Spleen (tissue), 11 donors: ENCODE measurements around the gene CD4. TPM values are rescaled to one million over a fixed set of nuclear protein-coding genes. Genes with fewer than 3 reads are reported as not detected.

ENCODE experiments used
- DNase-seq: peaks from one replicate; pipeline ENCODE4 v3.0.0-alpha.2; 2020
- H3K27ac ChIP-seq, 8 donors: fragments of 200-600 bp; sonication (generic) in 7 of 8; 1 replicate in 4 of 8; 2 replicates in 4 of 8; pipeline versions ENCODE4 v1.5.0 to v1.8.0; 2016 to 2021; ENCODE audit warnings: inconsistent platforms in 4 of 8, mild to moderate bottlenecking in 4 of 8, moderate library complexity in 1 of 8
- H3K27me3 ChIP-seq, 7 donors: fragments of 200-600 bp; sonication (generic) in 6 of 7; replicated peaks in 1 of 7; 1 replicate in 4 of 7; 2 replicates in 3 of 7; pipeline versions ENCODE4 v1.5.0 to v1.8.0; 2016 to 2021; ENCODE audit warnings: inconsistent platforms in 3 of 7, mild to moderate bottlenecking in 1 of 7
- H3K36me3 ChIP-seq, 6 donors: fragments of 200-600 bp; sonication (generic) in 5 of 6; 1 replicate in 4 of 6; 2 replicates in 2 of 6; pipeline versions ENCODE4 v1.5.0 to v1.8.0; 2016 to 2021; ENCODE audit warnings: inconsistent platforms in 2 of 6
- H3K4me1 ChIP-seq, 6 donors: fragments of 200-600 bp; sonication (generic) in 5 of 6; 1 replicate in 3 of 6; 2 replicates in 3 of 6; pipeline versions ENCODE4 v1.5.0 to v1.8.0; 2016 to 2021; ENCODE audit warnings: inconsistent platforms in 3 of 6
- H3K4me3 ChIP-seq, 8 donors: fragments of 200-600 bp; sonication (generic) in 7 of 8; 1 replicate in 4 of 8; 2 replicates in 4 of 8; pipeline versions ENCODE4 v1.5.0 to v1.8.0; 2016 to 2021; ENCODE audit warnings: inconsistent platforms in 4 of 8, mild to moderate bottlenecking in 4 of 8, moderate library complexity in 2 of 8
- H3K9me3 ChIP-seq, 8 donors: fragments of 200-600 bp; sonication (generic) in 7 of 8; 1 replicate in 4 of 8; 2 replicates in 4 of 8; pipeline versions ENCODE4 v1.5.0 to v1.8.0; 2016 to 2021; ENCODE audit warnings: inconsistent platforms in 4 of 8
- POLR2A ChIP-seq, 3 donors: fragments of 450-650 bp; IDR thresholded peaks; one replicate each; pipeline ENCODE4 v1.5.1; 2017; ENCODE audit warnings: antibody characterized with exemption in 3 of 3, mild to moderate bottlenecking in 1 of 3
- POLR2AphosphoS5 ChIP-seq, 3 donors: sonication (generic); formaldehyde crosslinking; IDR thresholded peaks; one replicate each; pipeline ENCODE4 v1.5.1; 2017; ENCODE audit warnings: antibody characterized with exemption in 3 of 3
- WGBS, 5 donors: extraction: QIAGEN DNeasy Blood & Tissue Kit in 3 of 5; methylation state at CpG; one replicate each; pipeline versions ENCODE4 v1.1.5 to v1.1.7; 2013 to 2018; 5-methylcytosine and 5-hydroxymethylcytosine counted together
- intact Hi-C: fragments of 100-400 bp; cut with DNase I; formaldehyde crosslinking; loops from one replicate; pipeline ENCODE4 v1.15.0; 2023; ENCODE audit warnings: low total_unique reads
- polyA plus RNA-seq, 3 donors: library from polyadenylated mRNA; stranded (reverse); fragments of 200-250 nt; gene quantifications; one replicate each; pipeline ENCODE4 v1.2.1, GENCODE V29; 2013
- total RNA-seq, 7 donors: library from RNA; depleted of rRNA in 3 of 7; stranded (reverse); fragments of >200 nt in 3 of 7; fragmentation: NEBNext Ultra II Directional in 4 of 7; extraction: Animal tissue kit (Norgen Biotek cat#: 25700) in 4 of 7; gene quantifications; one replicate each; pipeline versions ENCODE4 v1.1.0 to v1.2.1, GENCODE V29; 2016 to 2021
- TF ChIP-seq, protein P1 (sequence below), 11 experiments: fragments of 200-600 bp in 7 of 11; fragments of 450-650 bp in 4 of 11; sonication (generic) in 4 of 11; IDR thresholded peaks in 8 of 11; conservative IDR thresholded peaks in 3 of 11; 1 replicate in 7 of 11; 2 replicates in 4 of 11; pipeline versions ENCODE4 v1.4.0 to v1.8.0; 2016 to 2021; ENCODE audit warnings: antibody characterized with exemption in 11 of 11, inconsistent platforms in 4 of 11, mild to moderate bottlenecking in 1 of 11
- donor health status: healthy with polysubstance abuse.
- donor health status: DM: no; HTN: no; CAD: no; lungs with moderate emphysema.
- donor health status: DM: no; HTN: no; CAD: no.
- donor health status: Bipolar disorder and iron deficiency.
- donor health status: healthy.
- donor health status: DM: no; HTN: no; CAD: no.
- donor health status: DM: yes; HTN: yes; CAD: no.

The CD4 gene
- total and polyA plus RNA-seq, 10 donors: 21.8 to 207 (median 151) TPM

- Histone ChIP-seq H3K27me3 (peaks cover 0 to 7% (median 0%) of the 10 kb centered on the region in 7 donors), H3K4me1 (peaks cover 0 to 17% (median 7%) of the 10 kb centered on the region in 6 donors), H3K9me3 (no peaks in the 10 kb centered on the region), H3K4me3 (no peak within 1 kb of the TSS), H3K27ac (peak within 1 kb of the TSS in 4 of 8 donors; percentile 14 to 67 (median 50)), H3K36me3 (peaks cover 0 to 21% (median 0%) of the 10 kb centered on the region in 6 donors)
- 71 to 82% (median 77%) methylated on average over 12 to 24 of the region's 24 CpGs for WGBS, 5 donors
- intact Hi-C loops: no loop called here
- DNase-seq: no peak
- TF ChIP-seq POLR2A (IDR thresholded peaks at IDR 0.05): no peak
- TF ChIP-seq, protein P1, sequence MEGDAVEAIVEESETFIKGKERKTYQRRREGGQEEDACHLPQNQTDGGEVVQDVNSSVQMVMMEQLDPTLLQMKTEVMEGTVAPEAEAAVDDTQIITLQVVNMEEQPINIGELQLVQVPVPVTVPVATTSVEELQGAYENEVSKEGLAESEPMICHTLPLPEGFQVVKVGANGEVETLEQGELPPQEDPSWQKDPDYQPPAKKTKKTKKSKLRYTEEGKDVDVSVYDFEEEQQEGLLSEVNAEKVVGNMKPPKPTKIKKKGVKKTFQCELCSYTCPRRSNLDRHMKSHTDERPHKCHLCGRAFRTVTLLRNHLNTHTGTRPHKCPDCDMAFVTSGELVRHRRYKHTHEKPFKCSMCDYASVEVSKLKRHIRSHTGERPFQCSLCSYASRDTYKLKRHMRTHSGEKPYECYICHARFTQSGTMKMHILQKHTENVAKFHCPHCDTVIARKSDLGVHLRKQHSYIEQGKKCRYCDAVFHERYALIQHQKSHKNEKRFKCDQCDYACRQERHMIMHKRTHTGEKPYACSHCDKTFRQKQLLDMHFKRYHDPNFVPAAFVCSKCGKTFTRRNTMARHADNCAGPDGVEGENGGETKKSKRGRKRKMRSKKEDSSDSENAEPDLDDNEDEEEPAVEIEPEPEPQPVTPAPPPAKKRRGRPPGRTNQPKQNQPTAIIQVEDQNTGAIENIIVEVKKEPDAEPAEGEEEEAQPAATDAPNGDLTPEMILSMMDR (IDR thresholded peaks at IDR 0.05 in 8 of 11, conservative IDR thresholded peaks at IDR 0.05 in 3 of 11): no peak
- TF ChIP-seq POLR2AphosphoS5 (IDR thresholded peaks at IDR 0.05): no peak
Observed at GRCh38 chr12:6840761-6841515, 51.6 kb downstream of the CD4 start, which contains the start of gene GNB3. Gene GNB3 (plus strand): TSS chr12:6840925. CDS start chr12:6841288, 363 bp downstream.

- no peak overlapping the region for H3K4me3 ChIP-seq
- no peak for TF ChIP-seq POLR2AphosphoS5 (IDR thresholded peaks at IDR 0.05)
- TF ChIP-seq, protein P1 (IDR thresholded peaks at IDR 0.05 in 8 of 11, conservative IDR thresholded peaks at IDR 0.05 in 3 of 11): no peak
- no peak for TF ChIP-seq POLR2A (IDR thresholded peaks at IDR 0.05)
- peaks cover 0 to 30% (median 0%) of the 10 kb centered on the region in 6 donors for H3K36me3 ChIP-seq
- no peak overlapping the region for H3K27ac ChIP-seq
- no peaks in the 10 kb centered on the region for H3K9me3 ChIP-seq
- peaks cover 0 to 7% (median 0%) of the 10 kb centered on the region in 7 donors for H3K27me3 ChIP-seq
- no peak for DNase-seq
- intact Hi-C loops: no loop called here
- WGBS, 5 donors: 90 to 100% (median 94%) methylated on average over 4 of the region's 4 CpGs
- H3K4me1 ChIP-seq: peaks cover 0 to 16% (median 6%) of the 10 kb centered on the region in 6 donors
Observed at GRCh38 chr12:6842075-6842474, 52.7 kb downstream of the CD4 start.

DNA sequence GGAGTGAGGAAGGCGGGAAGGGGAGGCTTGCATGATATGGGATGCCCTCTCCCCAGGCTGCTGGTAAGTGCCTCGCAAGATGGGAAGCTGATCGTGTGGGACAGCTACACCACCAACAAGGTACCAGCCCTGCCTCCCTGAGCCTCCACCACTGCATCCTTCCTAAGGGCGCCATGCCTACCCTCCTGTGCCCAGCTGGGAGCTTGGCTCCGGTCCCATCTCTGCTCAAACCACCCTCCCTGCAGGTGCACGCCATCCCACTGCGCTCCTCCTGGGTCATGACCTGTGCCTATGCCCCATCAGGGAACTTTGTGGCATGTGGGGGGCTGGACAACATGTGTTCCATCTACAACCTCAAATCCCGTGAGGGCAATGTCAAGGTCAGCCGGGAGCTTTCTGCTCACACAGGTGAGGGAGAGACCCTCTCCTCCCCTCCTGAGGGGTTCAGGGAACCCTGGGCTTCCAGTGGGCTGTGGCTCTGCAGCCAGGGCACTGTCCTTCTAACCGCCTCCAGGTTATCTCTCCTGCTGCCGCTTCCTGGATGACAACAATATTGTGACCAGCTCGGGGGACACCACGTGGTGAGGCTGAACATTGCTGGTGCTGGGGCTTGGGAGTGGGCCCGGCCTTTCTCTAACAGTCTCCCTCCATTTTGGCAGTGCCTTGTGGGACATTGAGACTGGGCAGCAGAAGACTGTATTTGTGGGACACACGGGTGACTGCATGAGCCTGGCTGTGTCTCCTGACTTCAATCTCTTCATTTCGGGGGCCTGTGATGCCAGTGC is 54.0 kb downstream of the CD4 start:
- H3K27me3 ChIP-seq: peaks cover 0 to 7% (median 0%) of the 10 kb centered on the region in 7 donors
- H3K36me3 ChIP-seq: peaks cover 0 to 29% (median 0%) of the 10 kb centered on the region in 6 donors
- peaks cover 0 to 16% (median 6%) of the 10 kb centered on the region in 6 donors for H3K4me1 ChIP-seq
- no peaks in the 10 kb centered on the region for H3K9me3 ChIP-seq
- H3K27ac ChIP-seq: no peak overlapping the region
- TF ChIP-seq POLR2A (IDR thresholded peaks at IDR 0.05) (no peak), POLR2AphosphoS5 (IDR thresholded peaks at IDR 0.05) (no peak)
- TF ChIP-seq, protein P1 (IDR thresholded peaks at IDR 0.05 in 8 of 11, conservative IDR thresholded peaks at IDR 0.05 in 3 of 11): no peak
- 69 to 85% (median 80%) methylated on average over 16 of the region's 16 CpGs for WGBS, 5 donors
- intact Hi-C loops: no loop called here
- DNase-seq: no peak
- H3K4me3 ChIP-seq: no peak overlapping the region
